HG03432 (cell line): ENCODE results near the gene GLMP.

Experiments used
- ATAC-seq: cut with Tn5 transposase; IDR thresholded peaks from one replicate; pipeline ENCODE4 v1.9.1; 2021; ENCODE audit warnings: mild to moderate bottlenecking, moderate library complexity; ENCODE audit not compliant: unreplicated experiment

The GLMP gene

GRCh38 chr1:156289857-156290256, 5.6 kb downstream of the GLMP start:
- no peak for ATAC-seq

GRCh38 chr1:156286061-156286460, 9.4 kb downstream of the GLMP start:
- ATAC-seq, result no peak

GRCh38 chr1:156285437-156285836, 10.0 kb downstream of the GLMP start:
- ATAC-seq, result no peak

- ATAC-seq, result no peak
Observed at GRCh38 chr1:156284757-156285156, 10.7 kb downstream of the GLMP start.

- no peak for ATAC-seq
Observed at GRCh38 chr1:156284112-156284511, 11.4 kb downstream of the GLMP start, which contains the start of gene TMEM79. Gene TMEM79, plus strand, starts transcription at chr1:156284325. Its CDS starts 902 bp downstream, at chr1:156285227.

GRCh38 chr1:156283521-156283920, 12.0 kb downstream of the GLMP start:
- ATAC-seq, result no peak

GRCh38 chr1:156282479-156283222, 12.8 kb downstream of the GLMP start, which contains the start of gene SMG5:
Gene SMG5, minus strand, starts transcription at chr1:156282825. Its CDS starts 145 bp downstream, at chr1:156282680.
- ATAC-seq, result peak; percentile 79

GRCh38 chr1:156281693-156282478, 13.6 kb downstream of the GLMP start:
- ATAC-seq, result peak; percentile 19

- ATAC-seq, result peak; percentile 42
Observed at GRCh38 chr1:156281281-156281680, 14.2 kb downstream of the GLMP start.

GRCh38 chr1:156279837-156280236, 15.6 kb downstream of the GLMP start:
- ATAC-seq, result no peak

- no peak for ATAC-seq
Observed at GRCh38 chr1:156276966-156277381, 18.5 kb downstream of the GLMP start.

- no peak for ATAC-seq
Observed at GRCh38 chr1:156276532-156276931, 18.9 kb downstream of the GLMP start.

- ATAC-seq, result no peak
Observed at GRCh38 chr1:156270314-156270713, 25.2 kb downstream of the GLMP start.

GRCh38 chr1:156268336-156268735, 27.1 kb downstream of the GLMP start:
- ATAC-seq, result no peak

- ATAC-seq, result no peak
Observed at GRCh38 chr1:156266051-156266450, 29.4 kb downstream of the GLMP start.

GRCh38 chr1:156263288-156263655, 32.2 kb downstream of the GLMP start:
- ATAC-seq, result no peak

- ATAC-seq, result no peak
Observed at GRCh38 chr1:156262461-156263287, 32.8 kb downstream of the GLMP start.

- no peak for ATAC-seq
Observed at GRCh38 chr1:156260896-156261295, 34.6 kb downstream of the GLMP start.

- ATAC-seq, result no peak
Observed at GRCh38 chr1:156259805-156260204, 35.7 kb downstream of the GLMP start.

GRCh38 chr1:156258859-156259258, 36.6 kb downstream of the GLMP start:
- no peak for ATAC-seq

- no peak for ATAC-seq
Observed at GRCh38 chr1:156257711-156258110, 37.8 kb downstream of the GLMP start.
